ENCODE data around the gene EFHB.
"Not testable (repeated sequence)": the region's sequence is repeated elsewhere in the genome, so short reads cannot be mapped to it uniquely, and the experiment has no call there.

DNA sequence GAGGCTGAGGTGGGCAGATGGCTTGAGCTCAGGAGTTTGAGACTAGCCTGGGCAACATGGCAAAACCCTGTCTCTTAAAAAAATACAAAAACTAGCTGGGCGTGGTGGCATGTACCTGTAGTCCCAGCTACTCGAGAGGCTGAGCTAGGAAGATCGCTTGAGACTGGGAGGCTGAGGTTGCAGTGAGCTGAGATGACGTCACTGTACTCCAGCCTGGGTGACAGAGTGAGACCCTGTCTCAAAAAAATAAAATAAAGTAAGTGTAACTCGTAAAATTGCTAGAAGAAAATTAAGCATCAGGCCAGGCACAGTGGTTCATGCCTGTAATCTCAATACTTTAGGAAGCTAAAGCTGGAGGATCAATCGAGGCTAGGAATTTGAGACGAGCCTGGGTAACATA, 34.2 kb downstream of the EFHB start:
- not testable (repeated sequence) for TF ChIP-seq POLR2AphosphoS5 (IDR thresholded peaks at IDR 0.05; ENCODE audit: low read depth, low read length); MAX (IDR thresholded peaks at IDR 0.05); FOSL1 (IDR thresholded peaks at IDR 0.05; ENCODE audit: low read depth); RAD21 (IDR thresholded peaks at IDR 0.05; ENCODE audit: low read depth); JUND (IDR thresholded peaks at IDR 0.05)
- TF ChIP-seq, protein P1, sequence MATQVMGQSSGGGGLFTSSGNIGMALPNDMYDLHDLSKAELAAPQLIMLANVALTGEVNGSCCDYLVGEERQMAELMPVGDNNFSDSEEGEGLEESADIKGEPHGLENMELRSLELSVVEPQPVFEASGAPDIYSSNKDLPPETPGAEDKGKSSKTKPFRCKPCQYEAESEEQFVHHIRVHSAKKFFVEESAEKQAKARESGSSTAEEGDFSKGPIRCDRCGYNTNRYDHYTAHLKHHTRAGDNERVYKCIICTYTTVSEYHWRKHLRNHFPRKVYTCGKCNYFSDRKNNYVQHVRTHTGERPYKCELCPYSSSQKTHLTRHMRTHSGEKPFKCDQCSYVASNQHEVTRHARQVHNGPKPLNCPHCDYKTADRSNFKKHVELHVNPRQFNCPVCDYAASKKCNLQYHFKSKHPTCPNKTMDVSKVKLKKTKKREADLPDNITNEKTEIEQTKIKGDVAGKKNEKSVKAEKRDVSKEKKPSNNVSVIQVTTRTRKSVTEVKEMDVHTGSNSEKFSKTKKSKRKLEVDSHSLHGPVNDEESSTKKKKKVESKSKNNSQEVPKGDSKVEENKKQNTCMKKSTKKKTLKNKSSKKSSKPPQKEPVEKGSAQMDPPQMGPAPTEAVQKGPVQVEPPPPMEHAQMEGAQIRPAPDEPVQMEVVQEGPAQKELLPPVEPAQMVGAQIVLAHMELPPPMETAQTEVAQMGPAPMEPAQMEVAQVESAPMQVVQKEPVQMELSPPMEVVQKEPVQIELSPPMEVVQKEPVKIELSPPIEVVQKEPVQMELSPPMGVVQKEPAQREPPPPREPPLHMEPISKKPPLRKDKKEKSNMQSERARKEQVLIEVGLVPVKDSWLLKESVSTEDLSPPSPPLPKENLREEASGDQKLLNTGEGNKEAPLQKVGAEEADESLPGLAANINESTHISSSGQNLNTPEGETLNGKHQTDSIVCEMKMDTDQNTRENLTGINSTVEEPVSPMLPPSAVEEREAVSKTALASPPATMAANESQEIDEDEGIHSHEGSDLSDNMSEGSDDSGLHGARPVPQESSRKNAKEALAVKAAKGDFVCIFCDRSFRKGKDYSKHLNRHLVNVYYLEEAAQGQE (IDR thresholded peaks at IDR 0.05; ENCODE audit: low read depth) = not testable (repeated sequence)
